Hematopoietic multipotent progenitor cell treated with erythropoietin and hydrocortisone succinate and interleukin-3 and kit ligand, for 8 days (in vitro differentiated cells): Measurements from ENCODE around the gene MAP6.
A peak's percentile ranks its signal among the peaks of the same experiment; 100 is the strongest.
"Not testable (repeated sequence)": the region's sequence is repeated elsewhere in the genome, so short reads cannot be mapped to it uniquely, and the experiment has no call there.

Experiments used
- DNase-seq: peaks from one replicate; pipeline ENCODE4 v3.0.0-alpha.2; 2015

The MAP6 gene

GRCh38 chr11:75668451-75669297 lies at the start of gene MAP6:
Gene MAP6, minus strand, starts transcription at chr11:75669038. Its CDS starts 669 bp downstream, at chr11:75668369.
- peak; percentile 30 for DNase-seq

GRCh38 chr11:75717608-75718418 lies 49.0 kb upstream of the MAP6 start, which contains the start of gene MOGAT2:
Gene MOGAT2, plus strand, starts transcription at chr11:75717838. Its CDS starts 51 bp downstream, at chr11:75717889.
- no peak for DNase-seq

GRCh38 chr11:75716659-75717058 lies 47.8 kb upstream of the MAP6 start:
- DNase-seq = no peak

GRCh38 chr11:75715688-75716087 lies 46.9 kb upstream of the MAP6 start:
- DNase-seq = no peak

- peak; percentile 93 for DNase-seq
Observed at GRCh38 chr11:75714211-75714610, 45.4 kb upstream of the MAP6 start.

GRCh38 chr11:75706260-75706729 lies 37.5 kb upstream of the MAP6 start:
- DNase-seq = peak; percentile 86

- no peak for DNase-seq
Observed at GRCh38 chr11:75705541-75705940, 36.7 kb upstream of the MAP6 start.

GRCh38 chr11:75703695-75704237 lies 34.9 kb upstream of the MAP6 start:
- DNase-seq = no peak

GRCh38 chr11:75700940-75701339 lies 32.1 kb upstream of the MAP6 start:
- DNase-seq = no peak

- no peak for DNase-seq
Observed at GRCh38 chr11:75697906-75698581, 29.2 kb upstream of the MAP6 start.

- DNase-seq = no peak
Observed at GRCh38 chr11:75691804-75692203, 23.0 kb upstream of the MAP6 start.

GRCh38 chr11:75689863-75690609 lies 21.2 kb upstream of the MAP6 start:
- no peak for DNase-seq

- not testable (repeated sequence) for DNase-seq
Observed at GRCh38 chr11:75683856-75684255, 15.0 kb upstream of the MAP6 start.

- no peak for DNase-seq
Observed at GRCh38 chr11:75679566-75679965, 10.7 kb upstream of the MAP6 start.

- no peak for DNase-seq
Observed at GRCh38 chr11:75678620-75679259, 9.9 kb upstream of the MAP6 start.

- no peak for DNase-seq
Observed at GRCh38 chr11:75677909-75678308, 9.1 kb upstream of the MAP6 start.

GRCh38 chr11:75677275-75677674 lies 8.4 kb upstream of the MAP6 start:
- no peak for DNase-seq

- peak; percentile 70 for DNase-seq
Observed at GRCh38 chr11:75673977-75674582, 5.2 kb upstream of the MAP6 start.

GRCh38 chr11:75667831-75668450 lies 897 bp downstream of the MAP6 start:
- peak; percentile 14 for DNase-seq

- DNase-seq = no peak
Observed at GRCh38 chr11:75667255-75667830, 1.5 kb downstream of the MAP6 start.
